DMS 273 (cell line): Measurements from ENCODE around the gene SGPP1.
"Not testable (repeated sequence)": the region's sequence is repeated elsewhere in the genome, so short reads cannot be mapped to it uniquely, and the experiment has no call there.

Experiments used
- DNase-seq: peaks from one replicate; lab custom pipeline; 2025; ENCODE audit not compliant: unreplicated experiment; lab: John Stamatoyannopoulos, UW

SGPP1 gene

GRCh38 chr14:63727231-63727735, 582 bp downstream of the SGPP1 start:
- DNase-seq, result peak; percentile 82

DNA sequence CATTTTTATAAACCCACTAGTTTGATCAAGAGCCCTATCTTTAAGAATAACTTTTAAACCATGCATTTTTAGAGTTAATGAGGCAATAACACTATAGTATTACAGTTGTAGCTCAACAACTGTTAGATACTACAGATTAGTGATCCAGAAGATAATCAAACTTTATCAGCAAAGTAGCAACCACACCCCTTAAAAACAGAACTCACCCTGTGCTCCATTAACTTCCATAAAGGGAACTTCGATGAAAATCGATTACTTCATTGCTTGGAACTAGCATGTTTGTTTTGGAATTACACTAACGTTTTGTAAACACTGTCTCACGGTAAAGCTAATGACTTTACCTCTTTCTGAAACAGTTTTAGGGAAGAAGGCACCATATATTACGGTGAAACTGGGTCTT, 1.4 kb downstream of the SGPP1 start:
- DNase-seq, result no peak

- no peak for DNase-seq
Observed at GRCh38 chr14:63725786-63726460, 1.9 kb downstream of the SGPP1 start.

DNA sequence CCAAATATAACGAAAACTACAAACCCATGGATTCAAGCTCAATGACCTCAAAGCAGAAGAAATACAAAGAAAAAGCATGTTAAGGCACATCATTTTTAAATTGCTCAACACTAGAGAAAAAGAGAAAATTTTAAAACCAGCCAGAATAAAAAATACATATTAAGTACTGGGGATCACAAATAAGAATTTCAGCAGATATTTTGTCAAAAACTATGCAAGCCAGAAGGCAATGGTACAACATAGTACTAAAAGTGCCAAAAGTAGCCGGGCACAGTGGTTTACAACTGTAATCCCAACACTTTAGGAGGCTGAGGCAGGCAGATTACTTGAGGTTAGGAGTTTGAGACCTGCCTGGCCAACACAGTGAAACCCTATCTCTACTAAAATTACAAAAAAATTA, 10.2 kb downstream of the SGPP1 start:
- DNase-seq, result peak; percentile 31

GRCh38 chr14:63715360-63715759, 12.5 kb downstream of the SGPP1 start:
- DNase-seq, result no peak

DNA sequence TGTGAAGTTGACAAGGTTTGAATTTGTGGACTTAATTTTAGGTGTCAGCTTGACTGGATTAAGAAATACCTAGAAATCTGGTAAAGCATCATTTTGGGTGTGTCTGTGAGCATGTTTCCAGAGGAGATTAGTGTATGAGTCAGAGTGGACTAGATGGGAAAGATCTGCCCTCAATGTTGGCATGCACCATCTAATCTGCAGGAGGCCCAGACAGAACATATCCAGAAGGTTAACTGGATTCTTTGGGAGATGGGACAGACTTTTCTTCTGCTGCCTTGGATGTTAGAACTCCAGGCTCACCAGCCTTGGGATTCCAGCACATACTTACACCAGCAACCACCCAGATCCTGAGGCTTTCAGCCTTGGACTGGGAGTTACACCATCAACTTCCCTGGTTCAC, 14.1 kb downstream of the SGPP1 start:
- no peak for DNase-seq

DNA sequence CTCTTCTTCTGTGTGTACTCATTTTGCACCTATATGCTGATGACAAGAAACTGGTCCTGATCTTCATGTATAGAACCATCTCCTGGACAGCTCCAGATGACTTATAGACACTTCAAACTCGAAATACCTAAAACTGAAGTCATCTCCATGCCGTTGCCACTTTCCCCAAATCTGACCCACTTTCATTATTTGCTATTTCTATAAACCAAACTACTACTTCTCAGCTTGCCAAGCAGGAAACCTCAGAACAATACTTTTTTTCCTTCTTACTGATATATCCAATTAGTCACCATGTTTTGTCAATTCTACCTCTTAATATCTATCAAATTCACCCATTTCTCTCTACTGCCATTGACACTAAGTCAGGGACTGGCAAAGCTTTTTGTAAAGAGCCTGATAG, 14.8 kb downstream of the SGPP1 start:
- DNase-seq, result no peak

DNA sequence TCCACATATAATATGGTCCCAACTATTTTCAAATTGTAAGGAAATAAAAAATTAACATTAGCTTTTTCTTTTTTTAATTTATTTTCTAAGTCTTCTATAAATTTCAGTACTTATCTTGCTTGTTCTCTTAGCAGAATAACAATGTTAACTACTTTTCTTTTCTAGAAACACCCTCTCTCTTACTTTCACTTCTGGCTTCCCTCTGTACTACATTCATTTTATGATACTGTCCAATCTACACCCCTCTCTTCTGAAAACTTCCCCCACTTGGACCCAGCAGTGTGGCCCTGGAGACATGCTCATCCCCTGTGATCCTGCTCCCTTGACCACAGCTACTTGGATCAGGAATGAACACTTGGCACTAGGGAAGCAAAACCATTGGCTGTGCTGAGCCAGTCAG, 15.7 kb downstream of the SGPP1 start:
- DNase-seq, result no peak

GRCh38 chr14:63710497-63710896, 17.4 kb downstream of the SGPP1 start:
- no peak for DNase-seq

DNA sequence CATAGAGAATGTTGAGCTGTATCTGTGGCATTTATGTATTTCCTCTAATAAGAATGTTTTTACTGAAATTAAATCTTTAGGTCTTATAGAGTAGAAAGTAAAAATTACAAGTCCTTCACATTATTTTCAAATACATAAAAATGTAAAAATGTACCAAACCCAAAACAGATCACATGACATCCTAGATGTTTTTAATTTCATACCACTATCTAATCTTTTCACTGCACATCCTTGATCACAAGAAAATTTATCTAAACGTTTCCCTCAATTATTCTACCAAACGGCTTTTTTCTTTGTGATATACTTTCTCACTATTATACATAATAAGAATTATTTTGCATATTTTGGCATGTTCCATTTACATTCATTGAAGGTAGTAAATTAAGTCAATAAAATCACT, 18.3 kb downstream of the SGPP1 start:
- no peak for DNase-seq

DNA sequence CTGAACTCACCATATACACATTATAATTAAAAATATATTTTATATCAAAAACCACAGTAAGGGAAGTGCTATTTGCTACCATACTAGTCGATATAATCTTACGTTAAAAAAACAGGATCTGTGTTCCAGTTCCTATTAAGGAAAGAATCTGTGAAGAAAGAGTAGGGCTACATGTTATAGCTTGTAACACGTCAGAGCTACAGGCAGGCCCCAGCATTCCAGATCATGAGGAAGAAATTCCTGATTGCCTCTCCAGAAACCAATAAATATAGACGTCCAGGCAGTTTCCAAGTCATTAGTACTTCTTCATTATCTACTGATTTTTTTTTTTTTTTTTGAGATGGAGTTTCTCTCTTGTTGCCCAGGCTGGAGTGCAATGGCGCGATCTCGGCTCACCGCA, 20.6 kb downstream of the SGPP1 start:
- DNase-seq, result no peak

DNA sequence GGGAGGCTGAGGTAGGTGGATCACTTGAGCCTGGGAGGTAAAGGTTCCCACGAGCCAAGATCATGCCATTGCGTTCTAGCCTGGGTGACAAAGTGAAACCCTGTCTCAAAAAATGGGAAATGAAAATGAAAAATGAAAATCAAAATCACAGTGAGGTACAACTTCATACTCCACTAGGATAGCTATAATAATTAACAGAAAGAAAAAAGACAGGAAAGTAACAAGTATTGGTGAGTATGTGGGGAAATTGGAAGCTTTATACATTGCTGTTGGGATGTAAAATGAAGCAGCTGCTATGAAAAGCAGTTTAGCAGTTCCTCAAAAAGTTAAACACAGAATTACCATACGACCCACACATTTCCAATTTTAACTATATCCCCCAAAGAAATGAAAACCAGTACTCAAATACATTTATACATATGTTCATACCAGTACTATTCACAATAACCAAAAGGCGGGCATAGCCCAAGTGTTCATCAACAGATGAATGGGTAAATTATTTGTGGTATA, 22.2 kb downstream of the SGPP1 start:
- no peak for DNase-seq

DNA sequence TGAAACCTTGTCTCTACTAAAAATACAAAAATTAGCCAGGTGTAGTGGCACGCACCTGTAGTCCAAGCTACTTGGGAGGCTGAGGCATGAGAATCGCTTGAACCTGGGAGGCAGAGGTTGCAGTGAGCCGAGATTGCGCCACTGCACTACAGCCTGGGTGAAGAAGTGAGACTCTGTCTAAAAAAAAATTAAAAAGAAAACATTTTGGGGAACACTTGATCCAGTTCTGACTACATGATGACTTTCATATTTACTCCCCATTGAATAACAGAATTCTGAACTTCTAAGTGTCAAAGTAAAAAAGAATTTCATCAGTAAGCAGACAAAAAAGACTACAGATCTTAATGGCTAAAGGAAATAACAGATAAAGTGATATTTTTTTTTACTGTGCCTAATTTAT, 25.3 kb downstream of the SGPP1 start:
- DNase-seq, result not testable (repeated sequence)

DNA sequence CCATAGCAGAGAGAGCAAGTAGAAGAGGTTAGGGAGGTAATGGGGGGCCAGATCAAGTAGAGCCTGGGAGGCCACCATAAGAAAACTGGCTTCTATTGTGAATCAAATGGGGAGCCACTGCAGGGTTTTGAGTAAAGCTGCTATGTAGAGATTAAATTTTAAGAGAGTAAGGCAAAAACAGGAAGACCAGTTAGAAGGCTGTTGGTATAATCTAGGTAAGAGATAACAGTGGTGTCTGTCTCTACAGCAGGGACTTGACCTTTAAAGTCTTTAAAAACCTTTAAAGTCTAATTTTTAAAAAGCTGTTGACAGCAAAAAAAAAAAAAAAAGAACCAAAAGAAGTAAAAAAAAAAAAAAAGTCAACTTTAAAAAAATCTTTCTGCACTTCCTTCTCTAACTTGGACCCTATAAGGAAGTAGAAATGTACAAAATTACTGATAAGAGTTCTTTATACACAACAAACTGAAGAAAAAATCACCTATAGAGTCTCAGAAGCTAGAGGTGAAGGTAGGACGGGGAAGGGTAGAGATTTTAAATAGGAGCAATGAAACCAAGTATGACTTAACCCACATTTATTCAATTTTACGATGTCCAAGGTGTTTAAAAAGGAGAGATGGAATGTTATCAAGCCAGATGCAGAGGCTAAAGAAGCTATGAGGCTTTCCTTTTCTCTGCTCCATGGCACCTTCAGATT, 26.1 kb downstream of the SGPP1 start:
- DNase-seq, result no peak

GRCh38 chr14:63692310-63693020, 35.4 kb downstream of the SGPP1 start:
- DNase-seq, result no peak

DNA sequence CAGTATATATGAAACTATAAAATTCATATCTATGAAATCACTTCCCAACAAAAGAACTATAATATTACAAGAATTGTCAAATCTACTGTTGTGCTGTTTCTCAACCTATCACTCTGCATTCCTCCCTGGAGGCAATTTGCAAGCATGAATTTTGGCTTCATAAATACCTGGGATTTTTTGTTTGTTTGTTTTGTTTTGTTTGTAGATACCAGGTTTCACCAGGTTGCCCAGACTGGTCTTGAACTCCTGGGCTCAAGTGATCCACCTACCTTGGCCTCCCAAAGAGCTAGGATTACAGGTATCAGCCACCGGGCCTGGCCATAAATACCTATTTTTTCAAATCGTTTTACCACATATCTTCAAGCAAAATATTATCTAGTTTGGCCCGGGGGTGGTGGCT, 38.7 kb downstream of the SGPP1 start:
- no peak for DNase-seq

- DNase-seq, result no peak
Observed at GRCh38 chr14:63686926-63687325, 40.9 kb downstream of the SGPP1 start.

DNA sequence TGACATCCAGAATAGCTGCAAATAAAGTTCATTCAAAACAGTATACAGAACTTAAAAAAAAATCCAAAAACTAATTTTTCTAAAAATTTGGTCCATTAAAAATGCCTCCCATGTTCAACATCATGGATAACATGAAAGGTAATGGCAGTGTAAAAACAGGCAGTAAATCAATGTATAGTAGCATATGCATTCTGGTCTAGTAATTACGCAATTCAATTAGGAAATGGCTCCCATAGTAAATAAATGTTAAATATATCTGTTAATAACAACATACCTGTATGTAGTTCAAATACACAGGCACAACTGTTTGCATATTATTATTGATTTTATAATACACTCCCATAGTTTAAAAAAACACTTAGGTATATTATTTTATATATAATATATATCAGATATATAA, 42.5 kb downstream of the SGPP1 start:
- no peak for DNase-seq

DNA sequence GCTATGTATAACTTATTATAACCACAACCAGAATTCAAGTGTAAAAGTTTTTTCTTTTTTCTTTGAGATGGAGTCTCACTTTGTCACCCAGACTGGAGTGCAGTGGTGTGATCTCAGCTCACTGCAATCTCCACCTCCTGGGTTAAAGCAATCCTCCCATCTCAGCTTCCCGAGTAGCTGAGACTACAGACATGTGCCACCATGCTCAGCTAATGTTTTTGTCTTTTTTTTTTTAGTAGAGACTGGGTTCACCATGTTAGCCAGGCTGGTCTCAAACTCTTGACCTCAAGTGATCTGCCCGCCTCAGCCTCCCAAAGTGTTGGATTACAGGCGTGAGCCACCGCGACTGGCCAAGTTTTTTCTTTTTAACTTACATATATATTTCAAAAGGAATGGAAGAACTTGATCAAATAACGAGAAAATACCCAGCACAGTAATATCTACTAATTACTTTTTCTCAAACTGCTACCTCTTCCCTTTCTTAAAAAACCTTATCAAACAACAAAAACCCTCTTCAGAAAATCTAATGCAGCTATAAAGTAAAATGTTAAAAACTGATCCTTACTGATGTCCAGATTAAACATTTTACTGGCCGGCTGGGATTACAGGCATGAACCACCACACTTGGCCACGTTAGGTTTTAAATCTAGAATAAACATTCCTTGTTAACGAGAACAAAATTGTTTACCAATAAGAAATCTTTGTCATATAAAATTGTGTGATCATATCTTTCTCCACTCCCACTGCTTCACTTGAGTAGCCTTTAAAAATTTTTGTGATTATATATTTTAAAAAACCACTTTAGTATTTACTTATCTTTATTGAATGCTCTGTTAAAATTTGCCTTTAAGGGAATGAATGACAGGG, 44.9 kb downstream of the SGPP1 start:
- no peak for DNase-seq

DNA sequence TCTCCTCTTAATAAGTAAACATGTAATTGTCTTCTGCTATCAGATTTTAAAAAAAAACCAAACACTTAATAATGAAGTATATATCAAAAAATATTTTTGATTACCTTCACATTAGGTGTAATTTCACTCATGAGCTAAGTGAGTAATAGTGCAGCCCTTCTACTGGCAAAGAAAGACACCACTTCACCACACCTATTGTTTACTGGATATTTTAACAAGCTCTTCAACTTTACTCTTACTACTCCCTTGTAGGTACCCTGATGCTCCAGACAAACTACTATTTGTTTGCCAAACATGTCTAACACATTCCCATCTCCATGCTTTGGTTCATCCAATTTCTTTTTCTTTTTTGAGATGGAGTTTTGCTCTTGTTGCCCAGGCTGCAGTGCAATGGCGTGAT, 49.3 kb downstream of the SGPP1 start:
- DNase-seq, result no peak

DNA sequence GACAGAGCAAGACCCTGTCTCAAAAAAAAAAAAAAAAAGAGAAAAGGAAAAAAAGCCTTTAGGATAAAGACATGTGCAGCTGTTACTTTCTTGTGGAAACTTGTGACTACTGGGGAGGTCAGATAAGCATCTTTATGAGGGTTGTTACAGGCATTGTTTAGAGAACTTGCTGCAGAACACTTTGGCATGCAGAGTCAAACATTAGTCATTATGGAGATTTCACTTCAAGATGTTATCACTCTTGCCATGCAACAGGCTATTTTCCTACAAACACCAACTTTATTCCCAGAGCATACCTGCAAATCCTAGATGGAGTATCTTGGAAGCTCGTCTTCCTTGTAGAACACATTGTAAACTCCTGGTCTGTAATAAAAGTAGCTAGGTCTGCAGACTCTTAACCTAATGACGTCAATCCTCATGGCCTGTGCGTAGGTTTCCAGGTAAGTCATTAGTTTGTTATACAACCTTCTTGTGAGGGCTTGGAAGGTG, 49.9 kb downstream of the SGPP1 start:
- peak; percentile 19 for DNase-seq
